HCT116 (cell line): ENCODE measurements around the gene PDE6D. TPM values are rescaled to one million over a fixed set of nuclear protein-coding genes. Genes with fewer than 3 reads are reported as not detected.

Experiments used
- ATAC-seq: fragments of 200-7000 bp; cut with Tn5 transposase; 2 replicates; pipeline ENCODE4 v1.9.1; 2020; ENCODE audit warnings: mild to moderate bottlenecking, moderate library complexity
- BruUV-seq: library from RNA; stranded (reverse); fragments of 400-500 nt; replicated peaks from 2 replicates; lab custom pipeline; 2021; lab: Mats Ljungman, UMichigan
- CTCF ChIA-PET: fragments of 300-600 bp; sonication (Branson Sonifier 250); formaldehyde crosslinking; loops from one replicate; lab custom pipeline; 2021; ENCODE audit warnings: antibody characterized with exemption; lab: Charles Lee
- POLR2A ChIA-PET: fragments of 300-600, 350-600 bp; sonication (Branson Sonifier 250); formaldehyde crosslinking; loops from one replicate; lab custom pipeline; 2021; ENCODE audit warnings: antibody characterized with exemption; lab: Charles Lee
- RAD21 ChIA-PET, 2 experiments: fragments of 300-600 bp; sonication (Branson Sonifier 250); formaldehyde crosslinking; loops; one replicate each; lab custom pipeline; 2023; ENCODE audit warnings: low total read pairs in 2 of 2; ENCODE audit not compliant: uncharacterized antibody in 2 of 2, unreplicated experiment in 2 of 2, low non-redundant PET in 1 of 2; lab: Charles Lee
- DNase-seq: peaks from one replicate; pipeline ENCODE4 v3.0.0-alpha.2; 2010; ENCODE audit warnings: low read depth, low spot score
- H2AFZ ChIP-seq: fragments of 200-600 bp; shearing (Covaris generic), sonication (generic); 2 replicates; pipeline ENCODE4 v1.6.1; 2017; ENCODE audit warnings: low read depth, mixed run types, mixed read lengths, antibody characterized with exemption, low read length; ENCODE audit not compliant: poor library complexity, severe bottlenecking
- H3K27ac ChIP-seq: 2 replicates; pipeline ENCODE4 v1.5.1; 2012; ENCODE audit warnings: low read depth, low read length
- H3K27me3 ChIP-seq: fragments of 200-600 bp; sonication (generic); 2 replicates; pipeline ENCODE4 v1.6.1; 2016; ENCODE audit warnings: mixed run types, low read length, mixed read lengths; ENCODE audit not compliant: insufficient read depth
- H3K36me3 ChIP-seq, 2 experiments: fragments of 200-500 bp in 1 of 2; fragments of 200-600 bp in 1 of 2; sonication (Bioruptor generic) in 1 of 2; sonication (generic) in 1 of 2; 2 replicates each; pipeline versions ENCODE4 v1.5.1 to v1.6.1; 2014 to 2016; ENCODE audit warnings: low read length in 2 of 2, inconsistent platforms in 1 of 2, mixed read lengths in 1 of 2, mixed run types in 1 of 2; ENCODE audit not compliant: insufficient read depth in 2 of 2, control insufficient read depth in 1 of 2
- H3K4me1 ChIP-seq, 2 experiments: fragments of 200-600 bp in 1 of 2; sonication (generic) in 1 of 2; 2 replicates each; pipeline versions ENCODE4 v1.5.1 to v1.6.1; 2012 to 2017; ENCODE audit warnings: low read length in 2 of 2, inconsistent platforms in 1 of 2, mild to moderate bottlenecking in 1 of 2, mixed read lengths in 1 of 2, mixed run types in 1 of 2, moderate library complexity in 1 of 2; ENCODE audit not compliant: insufficient read depth in 2 of 2, control insufficient read depth in 1 of 2
- H3K4me2 ChIP-seq: fragments of 200-600 bp; sonication (generic); 2 replicates; pipeline ENCODE4 v1.6.1; 2017; ENCODE audit warnings: mixed run types, low read length, mixed read lengths
- H3K4me3 ChIP-seq, 2 experiments: fragments of 200-600 bp in 1 of 2; sonication (generic) in 1 of 2; replicated peaks in 1 of 2; 2 replicates each; pipeline ENCODE4 v1.5.1; 2011 to 2016; ENCODE audit warnings: low read length in 2 of 2, control low read depth in 1 of 2, low read depth in 1 of 2, mild to moderate bottlenecking in 1 of 2, mixed read lengths in 1 of 2, mixed run types in 1 of 2
- H3K79me2 ChIP-seq: fragments of 200-600 bp; sonication (generic); 2 replicates; pipeline ENCODE4 v1.6.1; 2017; ENCODE audit warnings: mild to moderate bottlenecking, mixed run types, low read length, moderate library complexity, mixed read lengths; ENCODE audit not compliant: insufficient read depth
- H3K9ac ChIP-seq: fragments of 200-600 bp; sonication (generic); 2 replicates; pipeline ENCODE4 v1.6.1; 2016; ENCODE audit warnings: low read length, mixed read lengths
- H3K9me2 ChIP-seq: fragments of 200-600 bp; sonication (generic), shearing (Covaris generic); 2 replicates; pipeline ENCODE4 v1.6.1; 2017; ENCODE audit warnings: mixed run types, mild to moderate bottlenecking, moderate library complexity; ENCODE audit not compliant: insufficient read depth
- H3K9me3 ChIP-seq, 2 experiments: fragments of 200-500 bp in 1 of 2; fragments of 200-600 bp in 1 of 2; sonication (Bioruptor generic) in 1 of 2; sonication (generic) in 1 of 2; 2 replicates each; pipeline ENCODE4 v1.6.1; 2014 to 2017; ENCODE audit warnings: low read length in 2 of 2, mixed read lengths in 2 of 2, inconsistent platforms in 1 of 2, low read depth in 1 of 2, mild to moderate bottlenecking in 1 of 2, mixed run types in 1 of 2, moderate library complexity in 1 of 2; ENCODE audit not compliant: control insufficient read depth in 1 of 2, insufficient read depth in 1 of 2
- H4K20me1 ChIP-seq: fragments of 200-600 bp; sonication (generic), shearing (Covaris generic); 2 replicates; pipeline ENCODE4 v1.6.1; 2017; ENCODE audit warnings: mixed run types, mild to moderate bottlenecking, moderate library complexity; ENCODE audit not compliant: insufficient read depth
- ATF3 ChIP-seq: IDR thresholded peaks from 2 replicates; pipeline ENCODE4 v1.6.1; 2012
- CBX3 ChIP-seq: IDR thresholded peaks from 2 replicates; pipeline ENCODE4 v1.6.1; 2012; ENCODE audit warnings: low read depth
- CTCF ChIP-seq, 3 experiments: fragments of 200-600 bp in 1 of 3; sonication (generic) in 1 of 3; IDR thresholded peaks in 2 of 3; conservative IDR thresholded peaks in 1 of 3; 2 replicates each; pipeline ENCODE4 v1.5.1; 2012 to 2017; ENCODE audit warnings: low read depth in 2 of 3, low read length in 2 of 3, antibody characterized with exemption in 1 of 3, borderline replicate concordance in 1 of 3, control low read depth in 1 of 3, mild to moderate bottlenecking in 1 of 3, mixed read lengths in 1 of 3, mixed run types in 1 of 3, moderate library complexity in 1 of 3; ENCODE audit not compliant: insufficient read depth in 1 of 3
- EGR1 ChIP-seq: IDR thresholded peaks from 2 replicates; pipeline ENCODE4 v1.6.1; 2012; ENCODE audit warnings: low read depth
- EZH2 ChIP-seq: fragments of 200-600 bp; sonication (generic); IDR thresholded peaks from 2 replicates; pipeline ENCODE4 v1.6.1; 2017; ENCODE audit warnings: antibody characterized with exemption, mixed run types
- EZH2phosphoT487 ChIP-seq: fragments of 200-600 bp; IDR thresholded peaks from 2 replicates; pipeline ENCODE4 v1.6.1; 2018; ENCODE audit warnings: antibody characterized with exemption, borderline replicate concordance
- FOSL1 ChIP-seq: IDR thresholded peaks from 2 replicates; pipeline ENCODE4 v1.6.1; 2012; ENCODE audit warnings: low read depth
- MAX ChIP-seq: IDR thresholded peaks from 2 replicates; pipeline ENCODE4 v1.6.1; 2012
- RAD21 ChIP-seq: IDR thresholded peaks from 2 replicates; pipeline ENCODE4 v1.6.1; 2012; ENCODE audit warnings: low read depth, mild to moderate bottlenecking
- ZFX ChIP-seq: fragments of 450-650 bp; IDR thresholded peaks from 2 replicates; pipeline ENCODE4 v1.6.1; 2017
- intact Hi-C: fragments of 100-400 bp; cut with micrococcal nuclease; formaldehyde crosslinking; loops from 2 replicates; pipeline ENCODE4 v1.10.0; 2022
- total RNA-seq: library from RNA; stranded (reverse); gene quantifications from one replicate; pipeline ENCODE4 v1.2.1, GENCODE V29; 2021; ENCODE audit not compliant: unreplicated experiment
- TF ChIP-seq, protein P1 (sequence below): IDR thresholded peaks from 2 replicates; pipeline ENCODE4 v1.6.1; 2011; ENCODE audit warnings: mild to moderate bottlenecking, low read length, moderate library complexity; ENCODE audit not compliant: insufficient replicate concordance; ENCODE audit errors: extremely low read depth
- TF ChIP-seq, protein P2 (sequence below): IDR thresholded peaks from 2 replicates; pipeline ENCODE4 v1.6.1; 2012; ENCODE audit warnings: low read depth

PDE6D gene
- total RNA-seq, 1 experiment from 2014 or later, result 26.6 TPM

- no peaks in the 10 kb centered on the region for H3K9me3 ChIP-seq
- RAD21 ChIA-PET, result no interaction called here
- H3K27ac ChIP-seq, result no peak overlapping the region
- no peaks in the 10 kb centered on the region for H3K9me2 ChIP-seq
- no peak overlapping the region for H3K4me2 ChIP-seq
- TF ChIP-seq FOSL1 (no peak), RAD21 (no peak), ZFX (no peak), EZH2 (no peak), CBX3 (no peak), ATF3 (no peak), EGR1 (no peak), MAX (no peak), CTCF (IDR thresholded peaks at IDR 0.05 in 2 of 3, conservative IDR thresholded peaks at IDR 0.05 in 1 of 3; ENCODE audit: borderline replicate concordance in 1 of 3, insufficient read depth in 1 of 3, low read depth in 2 of 3, low read length in 2 of 3) (no peak), EZH2phosphoT487 (no peak)
- TF ChIP-seq, protein P1, sequence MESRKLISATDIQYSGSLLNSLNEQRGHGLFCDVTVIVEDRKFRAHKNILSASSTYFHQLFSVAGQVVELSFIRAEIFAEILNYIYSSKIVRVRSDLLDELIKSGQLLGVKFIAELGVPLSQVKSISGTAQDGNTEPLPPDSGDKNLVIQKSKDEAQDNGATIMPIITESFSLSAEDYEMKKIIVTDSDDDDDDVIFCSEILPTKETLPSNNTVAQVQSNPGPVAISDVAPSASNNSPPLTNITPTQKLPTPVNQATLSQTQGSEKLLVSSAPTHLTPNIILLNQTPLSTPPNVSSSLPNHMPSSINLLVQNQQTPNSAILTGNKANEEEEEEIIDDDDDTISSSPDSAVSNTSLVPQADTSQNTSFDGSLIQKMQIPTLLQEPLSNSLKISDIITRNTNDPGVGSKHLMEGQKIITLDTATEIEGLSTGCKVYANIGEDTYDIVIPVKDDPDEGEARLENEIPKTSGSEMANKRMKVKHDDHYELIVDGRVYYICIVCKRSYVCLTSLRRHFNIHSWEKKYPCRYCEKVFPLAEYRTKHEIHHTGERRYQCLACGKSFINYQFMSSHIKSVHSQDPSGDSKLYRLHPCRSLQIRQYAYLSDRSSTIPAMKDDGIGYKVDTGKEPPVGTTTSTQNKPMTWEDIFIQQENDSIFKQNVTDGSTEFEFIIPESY, result no peak
- TF ChIP-seq, protein P2, sequence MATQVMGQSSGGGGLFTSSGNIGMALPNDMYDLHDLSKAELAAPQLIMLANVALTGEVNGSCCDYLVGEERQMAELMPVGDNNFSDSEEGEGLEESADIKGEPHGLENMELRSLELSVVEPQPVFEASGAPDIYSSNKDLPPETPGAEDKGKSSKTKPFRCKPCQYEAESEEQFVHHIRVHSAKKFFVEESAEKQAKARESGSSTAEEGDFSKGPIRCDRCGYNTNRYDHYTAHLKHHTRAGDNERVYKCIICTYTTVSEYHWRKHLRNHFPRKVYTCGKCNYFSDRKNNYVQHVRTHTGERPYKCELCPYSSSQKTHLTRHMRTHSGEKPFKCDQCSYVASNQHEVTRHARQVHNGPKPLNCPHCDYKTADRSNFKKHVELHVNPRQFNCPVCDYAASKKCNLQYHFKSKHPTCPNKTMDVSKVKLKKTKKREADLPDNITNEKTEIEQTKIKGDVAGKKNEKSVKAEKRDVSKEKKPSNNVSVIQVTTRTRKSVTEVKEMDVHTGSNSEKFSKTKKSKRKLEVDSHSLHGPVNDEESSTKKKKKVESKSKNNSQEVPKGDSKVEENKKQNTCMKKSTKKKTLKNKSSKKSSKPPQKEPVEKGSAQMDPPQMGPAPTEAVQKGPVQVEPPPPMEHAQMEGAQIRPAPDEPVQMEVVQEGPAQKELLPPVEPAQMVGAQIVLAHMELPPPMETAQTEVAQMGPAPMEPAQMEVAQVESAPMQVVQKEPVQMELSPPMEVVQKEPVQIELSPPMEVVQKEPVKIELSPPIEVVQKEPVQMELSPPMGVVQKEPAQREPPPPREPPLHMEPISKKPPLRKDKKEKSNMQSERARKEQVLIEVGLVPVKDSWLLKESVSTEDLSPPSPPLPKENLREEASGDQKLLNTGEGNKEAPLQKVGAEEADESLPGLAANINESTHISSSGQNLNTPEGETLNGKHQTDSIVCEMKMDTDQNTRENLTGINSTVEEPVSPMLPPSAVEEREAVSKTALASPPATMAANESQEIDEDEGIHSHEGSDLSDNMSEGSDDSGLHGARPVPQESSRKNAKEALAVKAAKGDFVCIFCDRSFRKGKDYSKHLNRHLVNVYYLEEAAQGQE, result no peak
- H3K27me3 ChIP-seq, result no peaks in the 10 kb centered on the region
- H2AFZ ChIP-seq, result no peak overlapping the region
- no peaks in the 10 kb centered on the region for H3K4me1 ChIP-seq
- no peak overlapping the region for H3K4me3 ChIP-seq
- intact Hi-C loops, result no loop called here
- DNase-seq (no peak), ATAC-seq (no peak)
- H3K79me2 ChIP-seq, result no peaks in the 10 kb centered on the region
- POLR2A ChIA-PET, result no interaction called here
- no TSS peak for BruUV-seq
- H3K36me3 ChIP-seq, result no peaks in the 10 kb centered on the region; a peak in 1 of 4 replicates
- H3K9ac ChIP-seq, result no peak overlapping the region
- H4K20me1 ChIP-seq, result no peaks in the 10 kb centered on the region
- CTCF ChIA-PET, result no interaction called here
These were observed 43.3 kb downstream of the PDE6D start for GRCh38 chr2:231737761-231738160.
